Heart left ventricle (tissue), 16 donors: ENCODE data around the gene LRRC46. TPM values are rescaled to one million over a fixed set of nuclear protein-coding genes. Genes with fewer than 3 reads are reported as not detected.
A peak's percentile ranks its signal among the peaks of the same experiment; 100 is the strongest.

Experiments
- ATAC-seq, 4 donors: fragments of 200-7000 bp; cut with Tn5 transposase; one replicate each; pipeline ENCODE4 v1.9.1; 2020 to 2022; ENCODE audit warnings: moderate library complexity in 4 of 4, mild to moderate bottlenecking in 3 of 4, moderate number of reproducible peaks in 1 of 4
- DNase-seq, 5 donors: peaks; one replicate each; pipeline ENCODE4 v3.0.0-alpha.2; 2020
- H3K27ac ChIP-seq, 12 donors: fragments of 200-600 bp; sonication (generic) in 4 of 12; one replicate each; pipeline versions ENCODE4 v1.5.0 to v1.8.0; 2016 to 2022; ENCODE audit warnings: mild to moderate bottlenecking in 2 of 12
- H3K27me3 ChIP-seq, 9 donors: fragments of 200-600 bp; sonication (generic) in 2 of 9; one replicate each; pipeline versions ENCODE4 v1.5.1 to v1.8.0; 2016 to 2022; ENCODE audit warnings: mild to moderate bottlenecking in 3 of 9
- H3K36me3 ChIP-seq, 9 donors: fragments of 200-600 bp; sonication (generic) in 2 of 9; one replicate each; pipeline versions ENCODE4 v1.5.0 to v1.8.0; 2018 to 2022; ENCODE audit warnings: mild to moderate bottlenecking in 2 of 9
- H3K4me1 ChIP-seq, 12 donors: fragments of 200-600 bp; sonication (generic) in 4 of 12; one replicate each; pipeline versions ENCODE4 v1.5.0 to v1.8.0; 2016 to 2022; ENCODE audit warnings: mild to moderate bottlenecking in 3 of 12
- H3K4me3 ChIP-seq, 12 donors: fragments of 200-600 bp; sonication (generic) in 4 of 12; one replicate each; pipeline versions ENCODE4 v1.5.0 to v1.8.0; 2017 to 2022; ENCODE audit warnings: mild to moderate bottlenecking in 9 of 12, moderate library complexity in 4 of 12
- H3K9me3 ChIP-seq, 12 donors: fragments of 200-600 bp; sonication (generic) in 4 of 12; one replicate each; pipeline versions ENCODE4 v1.5.0 to v1.8.0; 2016 to 2022; ENCODE audit warnings: mild to moderate bottlenecking in 1 of 12
- CTCF ChIP-seq, 12 donors: fragments of 200-600 bp; sonication (generic) in 4 of 12; IDR thresholded peaks; one replicate each; pipeline versions ENCODE4 v1.5.0 to v1.8.0; 2018 to 2022; ENCODE audit warnings: antibody characterized with exemption in 12 of 12, mild to moderate bottlenecking in 5 of 12
- POLR2A ChIP-seq, 2 donors: fragments of 450-650 bp; IDR thresholded peaks; one replicate each; pipeline ENCODE4 v1.6.1; 2017; ENCODE audit warnings: antibody characterized with exemption in 2 of 2, mild to moderate bottlenecking in 2 of 2, moderate library complexity in 2 of 2
- WGBS, 4 donors: extraction: QIAGEN DNeasy Blood & Tissue Kit in 2 of 4; methylation state at CpG; one replicate each; pipeline versions ENCODE4 v1.1.5 to v1.1.7; 2013 to 2018; 5-methylcytosine and 5-hydroxymethylcytosine counted together
- intact Hi-C, 10 donors: fragments of 100-400 bp; cut with DNase I; formaldehyde crosslinking; loops; one replicate each; pipeline versions ENCODE4 v1.11.1 to v1.14.2; 2022
- polyA plus RNA-seq, 2 donors: library from polyadenylated mRNA; stranded (reverse); fragments of 200-250 nt; gene quantifications; one replicate each; pipeline ENCODE4 v1.2.3, GENCODE V29; 2013
- total RNA-seq, 9 donors: library from RNA; depleted of rRNA in 2 of 9; stranded (reverse); fragments of >200 nt in 2 of 9; fragmentation: NEBNext Ultra II Directional in 3 of 9; extraction: Animal tissue kit (Norgen Biotek cat#: 25700) in 3 of 9; gene quantifications; one replicate each; pipeline versions ENCODE4 v1.1.0 to v1.2.4, GENCODE V29; 2016 to 2023
- donor health status: ischemic (EF 13 %, LVEDD 7.1; RV severe dilation, severe dysfunction).
- donor health status: healthy with polysubstance abuse.
- donor health status: DM: no; HTN: yes; CAD: no.
- donor health status: DM: no; HTN: no; CAD: no.
- donor health status: ischemic (EF 25% LVEDD 6.9; RV normal size, moderate dysfunction).
- donor health status: ischemic (EF 25% LVEDD 5.7; RV mildly dilated, moderate dysfunction).
- donor health status: healthy.
- donor health status: DM: yes; HTN: yes; CAD: no.
- donor health status: ischemic (EF 35%, LVEDD 5.7; RV mildly dilated, moderate dysfunction).
- donor health status: nonischemic (EF 11% LVEDD 7.7; RV severe dilation, severe dysfunction).
- donor health status: DM: yes; HTN: yes; CAD: no.
- donor health status: PGD.
- donor health status: ischemic (EF 29% LVEDD 5.4; RV normal size, mild dysfunction).
- donor health status: nonischemic (EF 23%, LVEDD 6.1; RV moderate dilation, normal function).

The LRRC46 gene
- total and polyA plus RNA-seq, 11 donors: 0.17 to 0.44 (median 0.32) TPM; not detected in 2

DNA sequence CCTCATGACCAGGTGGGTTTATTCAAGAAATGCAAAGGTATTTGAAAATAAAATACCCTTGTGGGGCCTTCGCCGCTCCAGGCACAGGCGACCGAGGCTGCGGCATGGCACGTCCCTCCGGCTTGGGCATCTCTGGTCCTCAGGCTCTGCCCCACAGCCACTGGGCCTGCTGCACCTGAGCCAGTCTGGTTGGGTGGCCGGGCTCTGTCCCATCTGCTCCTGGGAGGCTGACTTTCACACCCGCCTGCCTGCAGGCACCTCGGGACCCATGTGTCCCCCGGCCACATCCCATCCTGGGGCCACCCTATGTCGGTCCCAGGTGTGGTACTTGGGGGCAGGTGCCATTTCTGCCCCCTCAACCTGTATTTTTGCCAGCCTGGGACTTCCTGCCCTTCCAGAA, 30.8 kb upstream of the LRRC46 start:
- DNase-seq (no peak), ATAC-seq (no peak)
- Histone ChIP-seq H3K4me3 (no peak overlapping the region), H3K4me1 (peaks cover 0 to 6% (median 0%) of the 10 kb centered on the region in 12 donors), H3K9me3 (no peaks in the 10 kb centered on the region), H3K27ac (no peak overlapping the region), H3K27me3 (peaks cover 0 to 12% (median 0%) of the 10 kb centered on the region in 9 donors), H3K36me3 (no peaks in the 10 kb centered on the region)
- intact Hi-C loops: loop anchor here in 7 of 10 donors (5.0 to 10.0 kb wide), 4 partner anchors 103 to 576 kb away; no protein-coding TSS in a partner anchor
- no peak for TF ChIP-seq POLR2A (IDR thresholded peaks at IDR 0.05)
- no peak for TF ChIP-seq CTCF (IDR thresholded peaks at IDR 0.05)
- WGBS, 4 donors: 80 to 84% (median 83%) methylated on average over 12 of the region's 12 CpGs

- no peaks in the 10 kb centered on the region for H3K9me3 ChIP-seq
- no peaks in the 10 kb centered on the region for H3K36me3 ChIP-seq
- 79 to 87% (median 83%) methylated on average over 4 of the region's 4 CpGs for WGBS, 4 donors
- DNase-seq (no peak), ATAC-seq (no peak)
- intact Hi-C loops: loop anchor here in 7 of 10 donors (5.0 to 10.0 kb wide), 4 partner anchors 104 to 576 kb away; no protein-coding TSS in a partner anchor
- H3K4me3 ChIP-seq: no peak overlapping the region
- peaks cover 0 to 10% (median 0%) of the 10 kb centered on the region in 12 donors for H3K4me1 ChIP-seq
- TF ChIP-seq POLR2A (IDR thresholded peaks at IDR 0.05): no peak
- peaks cover 0 to 10% (median 0%) of the 10 kb centered on the region in 9 donors for H3K27me3 ChIP-seq
- H3K27ac ChIP-seq: no peak overlapping the region
These were observed 30.2 kb upstream of the LRRC46 start for GRCh38 chr17:47801176-47801765.

GRCh38 chr17:47801906-47802305, 29.6 kb upstream of the LRRC46 start:
- H3K4me3 ChIP-seq: no peak overlapping the region
- peaks cover 0 to 5% (median 0%) of the 10 kb centered on the region in 9 donors for H3K36me3 ChIP-seq
- DNase-seq: no peak
- no peaks in the 10 kb centered on the region for H3K9me3 ChIP-seq
- ATAC-seq: no peak
- TF ChIP-seq POLR2A (IDR thresholded peaks at IDR 0.05) (no peak), CTCF (IDR thresholded peaks at IDR 0.05) (no peak)
- WGBS, 4 donors: 42 to 57% (median 53%) methylated on average over 6 of the region's 6 CpGs
- H3K27ac ChIP-seq: no peak overlapping the region
- H3K4me1 ChIP-seq: peaks cover 0 to 10% (median 0%) of the 10 kb centered on the region in 12 donors
- intact Hi-C loops: loop anchor here in 7 of 10 donors (2.0 to 10.0 kb wide), 5 partner anchors 105 to 577 kb away; no protein-coding TSS in a partner anchor
- peaks cover 0 to 6% (median 0%) of the 10 kb centered on the region in 9 donors for H3K27me3 ChIP-seq

GRCh38 chr17:47802341-47803022, 29.0 kb upstream of the LRRC46 start:
- Histone ChIP-seq H3K4me3 (no peak overlapping the region), H3K36me3 (peaks cover 0 to 11% (median 1%) of the 10 kb centered on the region in 9 donors), H3K27ac (no peak overlapping the region), H3K4me1 (peaks cover 0 to 10% (median 0%) of the 10 kb centered on the region in 12 donors), H3K9me3 (no peaks in the 10 kb centered on the region), H3K27me3 (peaks cover 0 to 6% (median 0%) of the 10 kb centered on the region in 9 donors)
- intact Hi-C loops: loop anchor here in 7 of 10 donors (2.0 to 10.0 kb wide), 5 partner anchors 105 to 578 kb away; no protein-coding TSS in a partner anchor
- DNase-seq (no peak), ATAC-seq (peak; percentile 55 to 60 (median 58))
- 27 to 38% (median 33%) methylated on average over 9 of the region's 9 CpGs for WGBS, 4 donors
- TF ChIP-seq CTCF (IDR thresholded peaks at IDR 0.05): peak; percentile 27 to 60 (median 50)
- no peak for TF ChIP-seq POLR2A (IDR thresholded peaks at IDR 0.05)
